GM12891 (cell line): ENCODE data around the gene MRNIP.
"Not testable (repeated sequence)": the region's sequence is repeated elsewhere in the genome, so short reads cannot be mapped to it uniquely, and the experiment has no call there.

Experiments
- DNase-seq: peaks from one replicate; pipeline ENCODE4 v3.0.0; 2011; ENCODE audit warnings: low spot score; ENCODE audit not compliant: insufficient read length
- FAIRE-seq: peaks from 2 replicates; lab custom pipeline; 2011; peaks lifted over from hg19 to GRCh38; lab: Jason Lieb, UNC
- PAX5 ChIP-seq: IDR thresholded peaks from 2 replicates; pipeline ENCODE4 v1.6.1; 2011; ENCODE audit warnings: low read length, moderate library complexity, mild to moderate bottlenecking; ENCODE audit not compliant: insufficient read depth, severe bottlenecking
- POLR2A ChIP-seq: IDR thresholded peaks from 2 replicates; pipeline ENCODE4 v1.6.1; 2011; ENCODE audit warnings: low read depth, low read length, control low read depth
- POLR2AphosphoS5 ChIP-seq: IDR thresholded peaks from 2 replicates; pipeline ENCODE4 v1.6.1; 2011; ENCODE audit warnings: low read depth, low read length, control low read depth
- POU2F2 ChIP-seq: IDR thresholded peaks from 2 replicates; pipeline ENCODE4 v1.6.1; 2011; ENCODE audit warnings: low read depth, mild to moderate bottlenecking, control low read depth, low read length, moderate library complexity
- SPI1 ChIP-seq: IDR thresholded peaks from 2 replicates; pipeline ENCODE4 v1.6.1; 2011; ENCODE audit warnings: low read depth, low read length, control low read depth
- TAF1 ChIP-seq: IDR thresholded peaks from 2 replicates; pipeline ENCODE4 v1.6.1; 2011; ENCODE audit warnings: low read depth, low read length, control low read depth

The MRNIP gene

DNA sequence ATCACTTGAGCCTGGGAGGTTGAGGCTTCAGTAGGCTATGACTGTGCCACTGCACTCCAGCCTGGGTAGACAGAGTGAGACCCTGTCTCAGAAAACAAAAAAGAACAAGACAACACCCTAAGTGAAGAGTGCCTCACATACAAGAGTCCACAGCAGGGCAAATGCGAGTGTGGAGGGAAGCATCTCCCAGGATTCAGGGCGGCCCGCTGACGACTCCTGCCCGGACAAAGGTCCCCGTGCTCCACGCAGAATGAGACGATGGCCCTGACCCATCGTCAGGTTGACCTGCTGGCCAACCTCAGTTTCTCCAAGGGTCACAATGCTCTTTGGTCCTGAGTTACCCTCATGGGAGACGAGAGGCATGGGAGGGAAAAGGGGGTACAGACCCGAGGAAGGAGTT lies 18.3 kb downstream of the MRNIP start:
- FAIRE-seq, result no peak
- no peak for DNase-seq
- TF ChIP-seq POLR2A (no peak), TAF1 (no peak), POLR2AphosphoS5 (no peak), SPI1 (no peak), POU2F2 (no peak), PAX5 (no peak)

DNA sequence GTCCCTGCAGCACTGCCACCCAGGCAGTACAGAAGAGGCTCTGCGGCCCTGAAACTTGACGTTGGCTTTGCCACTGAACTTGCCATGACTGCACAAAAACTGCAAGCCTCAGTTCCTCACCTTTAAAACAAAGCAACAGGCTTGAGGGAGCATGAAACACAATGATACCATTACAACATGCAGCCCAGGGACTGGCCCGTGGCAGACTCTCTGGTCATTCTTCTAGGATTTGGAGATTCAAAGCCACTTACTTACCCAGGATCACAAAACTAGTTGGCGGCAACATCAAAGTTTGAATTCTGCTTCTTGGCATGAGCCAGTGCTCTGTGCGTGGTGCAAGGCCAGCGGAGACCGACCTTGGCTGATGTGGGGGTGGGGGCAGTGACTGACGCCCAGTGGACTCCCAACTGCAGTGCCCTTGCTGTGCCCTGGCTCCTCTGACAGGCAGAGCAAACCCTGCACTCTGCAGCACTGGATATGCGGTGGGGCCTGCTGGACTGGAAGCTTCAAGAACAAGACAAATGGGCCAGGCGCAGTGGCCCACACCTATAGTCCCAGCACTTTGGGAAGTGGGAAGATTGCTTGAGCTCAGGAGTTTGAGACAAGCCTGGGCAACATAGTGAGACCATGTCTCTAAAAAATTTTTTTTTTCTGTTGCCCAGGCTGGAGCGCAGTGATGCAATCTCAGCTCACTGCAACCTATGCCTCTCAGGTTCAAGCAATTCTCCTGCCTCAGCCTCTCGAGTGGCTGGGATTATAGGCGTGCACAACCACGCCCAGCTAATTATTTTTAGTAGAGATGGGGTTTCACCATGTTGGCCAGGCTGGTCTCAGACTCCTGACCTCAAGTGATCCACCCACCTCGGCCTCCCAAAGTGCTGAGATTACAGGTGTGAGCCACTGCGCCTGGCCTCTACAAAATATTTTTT lies 19.0 kb downstream of the MRNIP start:
- no peak for TF ChIP-seq TAF1
- no peak for TF ChIP-seq PAX5
- no peak for TF ChIP-seq POU2F2
- TF ChIP-seq POLR2A, result no peak
- no peak for TF ChIP-seq SPI1
- TF ChIP-seq POLR2AphosphoS5, result no peak
- FAIRE-seq, result no peak
- DNase-seq, result no peak

DNA sequence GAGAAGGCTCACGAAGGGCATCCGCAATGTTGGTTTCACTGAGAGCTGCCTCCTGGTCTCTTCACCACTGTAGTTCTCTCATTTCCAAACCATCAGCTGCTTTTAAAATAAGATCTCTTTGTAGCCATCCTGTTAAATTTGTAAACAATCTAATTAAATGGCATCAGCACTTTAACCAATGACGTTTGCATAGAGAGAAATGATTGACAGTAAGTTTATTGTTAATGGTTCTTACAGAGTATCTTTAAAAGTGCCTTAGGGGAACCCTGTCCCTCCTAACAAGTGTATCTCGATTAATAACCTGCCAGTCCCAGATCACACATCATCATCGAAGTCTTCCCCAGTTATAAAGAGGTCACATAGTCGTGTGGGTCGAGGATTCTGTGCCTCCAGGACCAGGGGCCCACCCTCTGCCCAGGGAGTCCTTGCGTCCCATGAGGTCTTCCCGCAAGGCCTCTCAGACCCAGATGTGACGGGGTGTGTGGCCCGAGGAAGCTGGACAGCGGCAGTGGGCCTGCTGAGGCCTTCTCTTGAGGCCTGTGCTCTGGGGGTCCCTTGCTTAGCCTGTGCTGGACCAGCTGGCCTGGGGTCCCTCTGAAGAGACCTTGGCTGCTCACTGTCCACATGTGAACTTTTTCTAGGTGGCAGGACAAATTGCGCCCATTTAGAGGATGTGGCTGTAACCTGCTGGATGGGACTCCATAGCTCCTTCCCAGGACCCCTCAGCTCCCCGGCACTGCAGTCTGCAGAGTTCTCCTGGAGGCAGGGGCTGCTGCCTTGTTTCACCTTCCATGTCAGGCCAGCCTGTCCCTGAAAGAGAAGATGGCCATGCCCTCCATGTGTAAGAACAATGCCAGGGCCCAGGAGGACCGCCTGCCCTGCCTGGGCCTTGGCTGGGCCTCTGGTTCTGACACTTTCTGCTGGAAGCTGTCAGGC lies 21.3 kb downstream of the MRNIP start:
- FAIRE-seq (no peak), DNase-seq (no peak)
- no peak for TF ChIP-seq SPI1
- TF ChIP-seq POLR2AphosphoS5, result peak; percentile 56; the same call in 1 of the 2 replicates

DNA sequence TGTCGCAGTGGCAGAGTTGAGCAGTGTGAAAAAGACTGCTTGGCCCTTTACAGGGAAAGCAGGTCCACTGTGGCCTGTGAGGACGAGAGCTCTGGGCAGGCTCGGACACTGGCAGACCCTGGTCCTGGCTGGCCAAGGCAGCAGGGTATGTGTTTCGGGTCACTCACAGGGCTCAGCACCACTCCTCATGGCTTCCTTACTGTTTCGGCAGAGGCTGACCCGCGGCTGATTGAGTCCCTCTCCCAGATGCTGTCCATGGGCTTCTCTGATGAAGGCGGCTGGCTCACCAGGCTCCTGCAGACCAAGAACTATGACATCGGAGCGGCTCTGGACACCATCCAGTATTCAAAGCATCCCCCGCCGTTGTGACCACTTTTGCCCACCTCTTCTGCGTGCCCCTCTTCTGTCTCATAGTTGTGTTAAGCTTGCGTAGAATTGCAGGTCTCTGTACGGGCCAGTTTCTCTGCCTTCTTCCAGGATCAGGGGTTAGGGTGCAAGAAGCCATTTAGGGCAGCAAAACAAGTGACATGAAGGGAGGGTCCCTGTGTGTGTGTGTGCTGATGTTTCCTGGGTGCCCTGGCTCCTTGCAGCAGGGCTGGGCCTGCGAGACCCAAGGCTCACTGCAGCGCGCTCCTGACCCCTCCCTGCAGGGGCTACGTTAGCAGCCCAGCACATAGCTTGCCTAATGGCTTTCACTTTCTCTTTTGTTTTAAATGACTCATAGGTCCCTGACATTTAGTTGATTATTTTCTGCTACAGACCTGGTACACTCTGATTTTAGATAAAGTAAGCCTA lies 22.2 kb downstream of the MRNIP start:
- DNase-seq (no peak), FAIRE-seq (no peak)
- TF ChIP-seq POU2F2 (0 out of 2 replicates have a peak, but pooled peaks have one; percentile 9), POLR2A (no peak; the same call in none of the 2 replicates), POLR2AphosphoS5 (peak; percentile 56; the same call in 1 of the 2 replicates)

DNA sequence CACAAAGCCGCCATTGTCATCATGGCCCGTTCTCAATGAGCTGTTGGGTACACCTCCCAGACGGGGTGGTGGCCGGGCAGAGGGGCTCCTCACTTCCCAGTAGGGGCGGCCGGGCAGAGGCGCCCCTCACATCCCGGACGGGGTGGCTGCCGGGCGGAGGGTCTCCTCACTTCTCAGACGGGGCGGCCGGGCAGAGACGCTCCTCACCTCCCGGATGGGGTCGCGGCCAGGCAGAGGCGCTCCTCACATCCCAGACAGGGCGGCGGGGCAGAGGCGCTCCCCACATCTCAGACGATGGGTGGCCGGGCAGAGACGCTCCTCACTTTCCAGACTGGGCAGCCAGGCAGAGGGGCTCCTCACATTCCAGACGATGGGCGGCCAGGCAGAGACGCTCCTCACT lies 23.7 kb downstream of the MRNIP start:
- not testable (repeated sequence) for FAIRE-seq, DNase-seq

DNA sequence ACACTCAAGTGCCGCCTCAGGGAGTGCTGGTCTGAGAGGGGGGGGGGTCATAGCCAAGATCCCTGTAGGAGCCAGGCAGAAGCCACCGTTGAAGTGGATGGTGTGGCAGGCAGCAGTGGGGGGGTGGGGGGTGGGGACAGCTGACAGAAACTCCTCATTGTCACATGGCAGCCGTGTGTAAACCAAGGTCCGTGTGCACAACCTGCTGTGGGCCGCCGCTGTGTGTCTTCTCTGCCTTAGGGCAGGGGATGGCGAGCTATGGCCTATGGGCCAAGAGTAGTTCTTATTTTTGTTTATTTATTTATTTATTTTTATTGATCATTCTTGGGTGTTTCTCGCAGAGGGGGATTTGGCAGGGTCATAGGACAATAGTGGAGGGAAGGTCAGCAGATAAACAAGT lies 24.5 kb downstream of the MRNIP start:
- FAIRE-seq, result no peak

DNA sequence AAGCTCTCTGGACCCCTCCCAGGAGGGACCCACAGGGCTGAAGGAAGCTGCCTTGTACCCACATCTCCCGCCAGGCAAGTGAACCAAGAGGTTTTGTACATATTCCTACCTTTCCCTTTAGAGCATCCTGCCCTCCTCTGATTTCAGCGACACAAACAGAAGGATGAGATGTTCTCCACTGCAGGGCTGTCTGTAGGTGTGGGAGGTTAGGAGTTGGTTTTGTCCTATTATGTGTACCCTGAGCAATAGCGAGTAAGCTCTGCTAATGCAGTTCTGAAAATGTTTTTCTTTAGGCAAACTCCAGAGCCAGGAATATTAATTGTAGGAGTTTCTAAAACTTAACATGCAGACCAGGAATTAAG lies 24.9 kb downstream of the MRNIP start:
- no peak for FAIRE-seq
- DNase-seq, result no peak
- no peak for TF ChIP-seq TAF1
- TF ChIP-seq POLR2A, result no peak; the same call in 1 of the 2 replicates
- TF ChIP-seq SPI1, result no peak
- no peak for TF ChIP-seq POLR2AphosphoS5
- no peak for TF ChIP-seq POU2F2
- TF ChIP-seq PAX5, result no peak

More for the DNA sequence above, 24.5 kb downstream of the MRNIP start:
- TF ChIP-seq POU2F2 (no peak), PAX5 (no peak), TAF1 (no peak), POLR2A (no peak), SPI1 (no peak), POLR2AphosphoS5 (no peak)
- no peak for DNase-seq

DNA sequence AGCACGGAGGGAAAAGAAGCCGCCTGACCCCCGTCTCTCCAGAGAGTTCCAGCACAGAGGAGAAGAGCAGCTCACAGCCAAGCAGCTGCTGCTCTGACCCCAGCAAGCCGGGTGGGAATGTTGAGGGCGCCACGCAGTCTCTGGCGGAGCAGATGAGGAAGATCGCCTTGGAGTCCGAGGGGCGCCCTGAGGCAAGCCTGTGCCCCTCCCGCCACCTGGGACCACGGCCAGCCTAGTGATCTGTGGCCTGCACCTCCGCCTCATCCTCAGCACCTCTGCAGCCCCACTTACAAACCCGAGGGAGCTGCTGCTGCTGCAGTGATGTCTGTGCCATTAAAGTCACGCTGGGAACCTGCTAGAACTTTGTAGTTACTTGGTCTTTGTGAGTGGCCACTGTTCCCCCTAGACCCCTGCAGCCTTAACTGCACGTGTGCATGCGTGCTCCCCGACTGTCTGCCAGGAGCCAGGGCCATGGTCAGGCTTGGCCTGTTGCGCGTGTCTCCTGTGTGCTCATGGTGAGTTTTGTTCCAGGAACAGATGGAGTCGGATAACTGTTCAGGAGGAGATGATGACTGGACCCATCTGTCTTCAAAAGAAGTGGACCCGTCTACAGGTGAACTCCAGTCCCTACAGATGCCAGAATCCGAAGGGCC lies 25.4 kb downstream of the MRNIP start:
- no peak for FAIRE-seq
- DNase-seq, result no peak
- TF ChIP-seq PAX5 (no peak), POU2F2 (no peak), TAF1 (no peak), POLR2AphosphoS5 (no peak), SPI1 (no peak), POLR2A (no peak; the same call in 1 of the 2 replicates)

DNA sequence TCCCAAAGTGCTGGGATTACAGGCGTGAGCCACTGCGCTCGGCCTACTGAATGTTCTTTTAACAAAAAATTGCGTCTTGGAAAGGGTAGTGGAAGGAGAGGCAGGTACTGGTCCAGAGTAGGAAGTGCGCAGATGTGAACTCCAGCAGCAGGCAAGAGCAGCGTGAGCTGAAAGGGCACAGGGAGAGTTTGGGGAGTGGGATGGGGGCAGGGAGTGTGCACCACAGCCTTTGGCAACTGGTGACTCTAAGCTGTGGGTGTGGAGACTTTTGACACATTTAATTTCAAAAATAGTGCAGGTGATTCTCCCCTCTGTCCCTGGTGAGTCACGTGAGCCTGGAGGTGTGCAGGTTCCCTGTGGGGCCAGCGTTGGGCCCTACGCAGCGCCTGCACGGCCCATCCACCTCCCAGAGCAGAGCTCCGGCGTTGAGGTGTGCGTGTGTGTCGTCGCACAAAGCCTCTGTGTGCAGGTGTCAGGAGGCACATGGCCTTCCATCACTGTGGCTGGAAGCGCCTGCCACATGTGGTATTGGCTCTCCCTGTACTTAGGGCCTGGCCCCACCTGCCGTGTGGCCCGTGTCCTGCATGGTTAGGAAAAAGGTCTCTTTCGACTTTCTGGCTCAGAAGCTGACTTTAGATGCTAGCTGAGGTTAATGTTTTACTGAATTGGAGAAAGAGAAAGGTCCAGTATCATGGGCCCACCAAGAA lies 26.4 kb downstream of the MRNIP start:
- FAIRE-seq, result no peak
- TF ChIP-seq POU2F2, result no peak
- 0 out of 2 replicates have a peak, but pooled peaks have one; percentile 14 for TF ChIP-seq POLR2A
- TF ChIP-seq PAX5, result no peak
- no peak for TF ChIP-seq SPI1
- TF ChIP-seq POLR2AphosphoS5, result peak; percentile 78
- no peak for TF ChIP-seq TAF1
- DNase-seq, result no peak
